ENCODE measurements around the gene USF3. TPM values are rescaled to one million over a fixed set of nuclear protein-coding genes. Genes with fewer than 3 reads are reported as not detected.
A peak's percentile ranks its signal among the peaks of the same experiment; 100 is the strongest.

USF3 gene
- total and polyA plus RNA-seq, 2 of the 13 experiments (the other 11 are each of a cell fraction or from before 2014, with no cell fraction given) = 6.3 to 15.2 TPM

- Histone ChIP-seq H3K27ac (ENCODE audit: extremely low read length, insufficient read depth, low read length) (no peak overlapping the region), H3K9me3 (ENCODE audit: low read length) (no peaks in the 10 kb centered on the region), H4K20me1 (ENCODE audit: insufficient read depth, low read length) (no peaks in the 10 kb centered on the region), H3K79me2 (ENCODE audit: insufficient read depth, low read length) (no peaks in the 10 kb centered on the region), H3K4me3 (replicated peaks in 1 of 3; ENCODE audit: insufficient read depth in 1 of 3, low read depth in 2 of 3, low read length in 3 of 3) (no peak overlapping the region), H3K4me1 (ENCODE audit: insufficient read depth, low read length) (no peaks in the 10 kb centered on the region), H3K9ac (ENCODE audit: insufficient read depth, low read depth, low read length) (no peak overlapping the region), H3K4me2 (ENCODE audit: low read depth, low read length) (no peak overlapping the region), H3K27me3 (ENCODE audit: control insufficient read depth in 1 of 2, insufficient read depth in 2 of 2, low read length in 2 of 2) (no peaks in the 10 kb centered on the region), H3K36me3 (replicated peaks in 1 of 2; ENCODE audit: control insufficient read depth in 1 of 2, insufficient read depth in 2 of 2, low read length in 2 of 2) (peaks cover 10% of the 10 kb centered on the region in 2 experiments; a peak in 4 of 5 replicates), H2AFZ (ENCODE audit: low read length) (no peak overlapping the region)
- BruUV-seq (replicated peaks) = TSS peak; percentile 8
- ATAC-seq (no peak), FAIRE-seq (no peak), DNase-seq (ENCODE audit: low spot score) (no peak)
- intact Hi-C loops (cut with micrococcal nuclease; ENCODE audit: unreplicated experiment) (no loop called here), in situ Hi-C loops (cut with HindIII; ENCODE audit: extremely low pct_ligation_motif_present, low pct_unique_long_range_greater_than_20kb) (no loop called here)
- POLR2A ChIA-PET = interaction anchor here (1.5 to 1.6 kb wide), 2 partner anchors 8 to 41 kb away, joined by 4 to 6 read pairs; partner anchors contain the start of gene USF3
- TF ChIP-seq ELK4 (CRISPR knock-in tag; IDR thresholded peaks at IDR 0.05; ENCODE audit: borderline replicate concordance) (no peak), GPN1 (CRISPR knock-in tag; IDR thresholded peaks at IDR 0.05; ENCODE audit: borderline replicate concordance) (no peak), PHF21A (CRISPR knock-in tag; IDR thresholded peaks at IDR 0.05) (no peak), ZNF30 (CRISPR knock-in tag; IDR thresholded peaks at IDR 0.05) (no peak), MAFK (conservative IDR thresholded peaks at IDR 0.05 in 1 of 2, IDR thresholded peaks at IDR 0.05 in 1 of 2; ENCODE audit: low read length in 2 of 2) (peak in 1 of 2 experiments; percentile 8; a peak in 1 of 4 replicates), FOXK1 (CRISPR knock-in tag; IDR thresholded peaks at IDR 0.05; ENCODE audit: borderline replicate concordance, low read depth) (no peak), HNRNPH1 (optimal IDR thresholded peaks at IDR 0.05; ENCODE audit: low read depth, low read length) (no peak), TOPORS (CRISPR knock-in tag; IDR thresholded peaks at IDR 0.05) (no peak), MAFF (IDR thresholded peaks at IDR 0.05; ENCODE audit: low read depth, low read length) (peak; percentile 15; the same call in 1 of the 2 replicates), ZNF678 (CRISPR knock-in tag; IDR thresholded peaks at IDR 0.05) (no peak), ZNF879 (CRISPR knock-in tag; IDR thresholded peaks at IDR 0.05) (no peak), CCAR2 (optimal IDR thresholded peaks at IDR 0.05; ENCODE audit: low read depth, low read length) (no peak), FOSL1 (CRISPR knock-in tag; IDR thresholded peaks at IDR 0.05; ENCODE audit: borderline replicate concordance) (no peak), ZBTB49 (CRISPR knock-in tag; IDR thresholded peaks at IDR 0.05; ENCODE audit: borderline replicate concordance) (no peak)
- TF ChIP-seq, protein P1, sequence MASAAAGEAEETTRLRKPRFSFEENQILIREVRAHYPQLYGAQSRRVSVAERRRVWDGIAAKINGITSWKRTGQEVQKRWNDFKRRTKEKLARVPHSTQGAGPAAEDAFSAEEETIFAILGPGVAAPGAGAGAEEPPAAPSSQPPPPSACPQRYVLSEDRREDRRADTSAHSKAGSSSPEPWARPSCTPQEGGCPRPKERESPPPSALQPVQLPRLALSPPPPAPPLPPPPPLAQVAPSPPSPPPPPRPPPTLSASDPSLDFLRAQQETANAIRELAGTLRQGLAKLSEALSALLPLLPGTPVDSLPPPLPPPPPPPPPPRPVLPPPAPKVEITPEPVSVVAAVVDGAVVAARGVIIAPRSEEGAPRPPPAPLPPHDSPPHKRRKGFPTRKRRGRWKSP (CRISPR knock-in tag; IDR thresholded peaks at IDR 0.05) = no peak
- CTCF ChIA-PET (ENCODE audit: low intra/inter-chr PET ratio, low total read pairs) = no interaction called here
- 89% methylated on average over 3 of the region's 3 CpGs for WGBS (ENCODE audit: low lambda C conversion rate)
These were observed 41.6 kb downstream of the USF3 start for GRCh38 chr3:113654851-113655250.
